GM19238 (cell line): ENCODE data around the gene ACTR2.
A peak's percentile ranks its signal among the peaks of the same experiment; 100 is the strongest.
"Not testable (repeated sequence)": the region's sequence is repeated elsewhere in the genome, so short reads cannot be mapped to it uniquely, and the experiment has no call there.

Experiments used
- DNase-seq: peaks from one replicate; pipeline ENCODE4 v3.0.0; 2011; ENCODE audit warnings: low spot score; ENCODE audit not compliant: insufficient read length

Gene ACTR2

GRCh38 chr2:65311049-65311448 lies 83.4 kb downstream of the ACTR2 start:
- DNase-seq = no peak

- no peak for DNase-seq
Measured at GRCh38 chr2:65311596-65311995, 84.0 kb downstream of the ACTR2 start.

GRCh38 chr2:65313126-65313953 lies 85.7 kb downstream of the ACTR2 start:
- no peak for DNase-seq

- DNase-seq = no peak
Measured at GRCh38 chr2:65313954-65314256, 86.3 kb downstream of the ACTR2 start.

- no peak for DNase-seq
Measured at GRCh38 chr2:65314801-65315441, 87.3 kb downstream of the ACTR2 start.

- DNase-seq = no peak
Measured at GRCh38 chr2:65316072-65316471, 88.4 kb downstream of the ACTR2 start.

- DNase-seq = not testable (repeated sequence)
Measured at GRCh38 chr2:65317351-65317750, 89.7 kb downstream of the ACTR2 start.

- no peak for DNase-seq
Measured at GRCh38 chr2:65317841-65318240, 90.2 kb downstream of the ACTR2 start.

- no peak for DNase-seq
Measured at GRCh38 chr2:65319072-65319673, 91.5 kb downstream of the ACTR2 start.

GRCh38 chr2:65319674-65320041 lies 92.0 kb downstream of the ACTR2 start:
- no peak for DNase-seq

GRCh38 chr2:65320042-65320725 lies 92.6 kb downstream of the ACTR2 start:
- peak; percentile 40 for DNase-seq
